GM12873 (cell line): ENCODE measurements around the gene KPNA6.

Source experiments
- CTCF ChIP-seq: IDR thresholded peaks from 2 replicates; pipeline ENCODE4 v1.5.1; 2012; ENCODE audit warnings: low read depth, mild to moderate bottlenecking, moderate library complexity, low read length, control low read depth; ENCODE audit not compliant: insufficient read depth; ENCODE audit errors: missing control alignments

The KPNA6 gene

GRCh38 chr1:32091176-32091575 is 16.7 kb upstream of the KPNA6 start:
- TF ChIP-seq CTCF = no peak

- TF ChIP-seq CTCF = no peak
Measured at GRCh38 chr1:32091591-32091990, 16.3 kb upstream of the KPNA6 start.

GRCh38 chr1:32094746-32095521 is 12.9 kb upstream of the KPNA6 start:
- TF ChIP-seq CTCF = no peak

DNA sequence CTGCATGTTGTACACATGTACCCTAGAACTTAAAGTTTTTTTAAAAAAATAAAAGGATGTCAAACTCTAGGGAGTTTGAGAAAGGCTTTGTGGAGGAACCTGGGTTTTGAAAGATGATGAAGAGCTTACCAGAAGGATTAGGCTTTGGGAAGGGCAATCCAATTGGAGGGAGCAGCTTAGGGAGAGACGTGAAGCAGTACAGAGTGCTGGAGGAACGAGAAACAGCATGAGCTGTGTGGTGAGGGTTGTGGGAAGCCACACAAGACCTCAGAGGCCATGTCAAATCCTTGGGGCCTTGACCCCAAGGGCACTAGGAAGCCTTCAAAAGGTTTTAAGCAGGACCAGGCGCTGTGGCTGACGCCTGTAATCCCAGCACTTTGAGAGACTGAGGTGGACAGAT is 8.4 kb upstream of the KPNA6 start:
- TF ChIP-seq CTCF = no peak

GRCh38 chr1:32100359-32100758 is 7.5 kb upstream of the KPNA6 start:
- no peak for TF ChIP-seq CTCF

DNA sequence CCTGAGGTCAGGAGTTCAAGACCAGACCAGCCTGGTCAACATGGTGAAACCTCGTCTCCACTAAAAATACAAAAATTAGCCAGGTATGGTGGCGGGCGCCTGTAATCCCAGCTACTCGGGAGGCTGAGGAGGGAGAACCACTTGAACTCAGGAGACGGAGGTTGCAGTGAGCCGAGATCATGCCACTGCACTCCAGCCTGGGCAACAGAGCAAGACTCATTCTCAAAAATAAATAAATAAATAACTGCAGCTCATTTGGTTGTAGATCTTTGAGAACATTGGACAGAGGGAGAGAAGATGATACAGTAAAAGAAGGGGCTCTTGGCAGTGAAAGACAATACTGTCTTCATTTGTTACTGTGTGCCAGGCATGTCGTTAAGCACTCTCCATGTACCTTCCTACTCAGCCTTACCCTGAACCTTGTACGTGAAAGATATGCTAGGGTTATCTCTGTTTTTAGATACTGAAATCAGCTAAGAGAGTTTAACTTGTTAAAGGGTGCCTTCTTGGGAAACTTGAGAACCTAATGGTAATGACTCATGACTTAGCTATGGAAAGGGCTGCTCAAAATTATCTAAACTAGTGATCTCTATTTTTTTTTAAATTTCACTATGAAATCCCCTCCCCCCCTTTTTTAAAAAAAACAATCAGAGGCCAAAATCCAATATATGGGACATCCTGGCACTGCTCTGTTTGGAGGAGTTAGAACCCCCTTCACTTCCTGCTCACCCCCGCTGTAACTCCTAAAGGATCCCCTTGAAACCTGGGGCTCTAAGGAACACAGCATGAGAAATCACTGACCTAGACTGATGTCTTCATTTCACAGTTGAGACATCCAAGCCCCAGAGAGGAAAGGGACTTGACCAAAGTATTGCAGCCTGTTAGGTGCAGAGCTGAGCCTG is 6.8 kb upstream of the KPNA6 start:
- no peak for TF ChIP-seq CTCF

GRCh38 chr1:32104127-32104526 is 3.7 kb upstream of the KPNA6 start:
- no peak for TF ChIP-seq CTCF
